Sigmoid colon (tissue), 7 donors: ENCODE data around the gene SLC30A9. TPM values are rescaled to one million over a fixed set of nuclear protein-coding genes. Genes with fewer than 3 reads are reported as not detected.

Experiments used
- DNase-seq: peaks from one replicate; pipeline ENCODE4 v3.0.0-alpha.2; 2019
- H3K27ac ChIP-seq, 4 donors: fragments of 200-600 bp; sonication (generic); one replicate each; pipeline ENCODE4 v1.5.1; 2016 to 2019; ENCODE audit warnings: mild to moderate bottlenecking in 1 of 4
- H3K27me3 ChIP-seq, 3 donors: fragments of 200-600 bp; sonication (generic); one replicate each; pipeline ENCODE4 v1.5.1; 2019; ENCODE audit warnings: mild to moderate bottlenecking in 1 of 3
- H3K36me3 ChIP-seq, 4 donors: fragments of 200-600 bp; sonication (generic); one replicate each; pipeline ENCODE4 v1.5.1; 2016 to 2019
- H3K4me1 ChIP-seq, 4 donors: fragments of 200-600 bp; sonication (generic); one replicate each; pipeline ENCODE4 v1.5.1; 2017 to 2019
- H3K4me3 ChIP-seq, 4 donors: fragments of 200-600 bp; sonication (generic); one replicate each; pipeline ENCODE4 v1.5.1; 2017 to 2019; ENCODE audit warnings: mild to moderate bottlenecking in 2 of 4, moderate library complexity in 1 of 4
- H3K9me3 ChIP-seq, 4 donors: fragments of 200-600 bp in 3 of 4; sonication (generic) in 3 of 4; one replicate each; pipeline versions ENCODE4 v1.5.1 to v1.6.1; 2013 to 2019
- CTCF ChIP-seq, 4 experiments: fragments of 450-650 bp in 3 of 4; fragments of 200-600 bp in 1 of 4; IDR thresholded peaks; one replicate each; pipeline ENCODE4 v1.5.1; 2016 to 2019; ENCODE audit warnings: antibody characterized with exemption in 4 of 4, mild to moderate bottlenecking in 3 of 4, moderate library complexity in 2 of 4
- EP300 ChIP-seq, 4 donors: sonication (generic); formaldehyde crosslinking; IDR thresholded peaks; one replicate each; pipeline ENCODE4 v1.6.1; 2017; ENCODE audit warnings: antibody characterized with exemption in 4 of 4
- POLR2A ChIP-seq, 2 donors: fragments of 450-650 bp; IDR thresholded peaks; one replicate each; pipeline ENCODE4 v1.6.1; 2016; ENCODE audit warnings: antibody characterized with exemption in 2 of 2, mild to moderate bottlenecking in 2 of 2, moderate library complexity in 2 of 2
- POLR2AphosphoS5 ChIP-seq, 4 donors: sonication (generic); formaldehyde crosslinking; IDR thresholded peaks; one replicate each; pipeline ENCODE4 v1.6.1; 2017; ENCODE audit warnings: antibody characterized with exemption in 4 of 4
- WGBS, 2 donors: extraction: QIAGEN DNeasy Blood & Tissue Kit; methylation state at CpG; one replicate each; pipeline ENCODE4 v1.1.7; 2013; 5-methylcytosine and 5-hydroxymethylcytosine counted together
- intact Hi-C: fragments of 100-400 bp; cut with DNase I; formaldehyde crosslinking; loops from one replicate; pipeline ENCODE4 v1.15.1; 2023
- polyA plus RNA-seq, 3 donors: library from polyadenylated mRNA; stranded (reverse); fragments of 200-250 nt; gene quantifications; one replicate each; pipeline ENCODE4 v1.2.3, GENCODE V29; 2013
- total RNA-seq, 4 donors: library from RNA; depleted of rRNA; stranded (reverse); fragments of >200 nt; gene quantifications; one replicate each; pipeline ENCODE4 v1.1.0, GENCODE V29; 2016
- donor health status: healthy with polysubstance abuse.
- donor health status: Bipolar disorder and iron deficiency.
- donor health status: healthy.

Gene SLC30A9
- 10 to 100 TPM; 31.1 to 42.4 (median 40.8) TPM for total RNA-seq
- polyA plus RNA-seq: 10 to 100 TPM; 27.2 to 43.5 (median 29.4) TPM

- Histone ChIP-seq H3K36me3 (no peaks in the 10 kb centered on the region), H3K9me3 (no peaks in the 10 kb centered on the region), H3K27ac (peak within 1 kb of the TSS; percentile 83 to 89 (median 88)), H3K4me3 (peak within 1 kb of the TSS; percentile 74 to 93 (median 88)), H3K4me1 (peaks cover 0 to 29% (median 23%) of the 10 kb centered on the region in 4 donors), H3K27me3 (no peaks in the 10 kb centered on the region)
- TF ChIP-seq POLR2AphosphoS5 (IDR thresholded peaks at IDR 0.05) (peak; percentile 96 to 99 (median 98)), CTCF (IDR thresholded peaks at IDR 0.05) (peak; percentile 21 to 61 (median 40)), POLR2A (IDR thresholded peaks at IDR 0.05) (peak; percentile 65 to 86), EP300 (IDR thresholded peaks at IDR 0.05) (no peak)
- peak; percentile 98 for DNase-seq
- WGBS, 2 donors: 0 to 1% methylated on average over 64 of the region's 64 CpGs
- intact Hi-C loops: loop anchor here (2.0 kb wide), 1 partner anchor 54 kb away; no protein-coding TSS in a partner anchor
Measured at GRCh38 chr4:41990365-41991111, at the start of gene SLC30A9. TSS of gene SLC30A9 (plus strand) at chr4:41990530. CDS start at chr4:41990652, 122 bp downstream.

DNA sequence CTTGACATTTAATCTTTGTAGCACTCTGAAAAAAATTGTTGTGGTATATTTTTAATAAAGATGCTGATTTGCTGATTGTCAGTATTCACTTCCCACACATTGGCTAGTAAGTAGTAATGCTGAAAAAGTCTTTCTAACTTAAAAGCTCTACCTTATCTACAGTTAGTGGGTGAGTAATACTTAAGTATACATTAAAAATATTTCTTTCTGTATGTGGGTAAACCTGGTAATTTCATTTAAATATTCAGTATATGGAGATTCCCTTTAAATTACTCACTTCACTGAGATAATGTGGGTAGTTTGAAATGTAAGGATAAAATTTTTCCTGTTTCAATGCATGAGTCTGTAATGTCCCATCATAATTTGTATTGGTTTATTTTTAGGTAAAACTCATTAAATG lies 49.5 kb upstream of the SLC30A9 start:
- intact Hi-C loops: no loop called here
- Histone ChIP-seq H3K9me3 (no peaks in the 10 kb centered on the region), H3K27ac (no peak overlapping the region)

DNA sequence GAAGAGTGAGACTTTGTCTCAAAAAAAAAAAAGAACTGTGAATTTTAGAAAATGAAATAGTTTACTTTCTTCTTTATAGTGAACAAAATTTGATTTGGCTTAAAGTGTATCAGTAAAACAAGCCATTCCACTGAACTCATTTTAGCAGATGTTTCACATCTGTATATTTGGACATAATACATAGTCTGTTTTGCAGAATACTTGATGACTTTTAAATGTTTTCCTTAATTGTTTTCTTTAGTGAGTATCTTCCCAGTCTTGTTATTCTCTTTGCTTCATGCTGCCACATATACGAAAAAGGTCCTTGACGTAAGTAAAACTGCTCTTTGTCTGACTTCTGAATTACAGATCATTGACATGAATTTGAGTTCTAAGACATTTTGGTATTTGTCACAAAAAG lies 46.8 kb upstream of the SLC30A9 start:
- intact Hi-C loops: no loop called here
- no peak for TF ChIP-seq POLR2A (IDR thresholded peaks at IDR 0.05)
- no peak for TF ChIP-seq EP300 (IDR thresholded peaks at IDR 0.05)
- no peak for TF ChIP-seq POLR2AphosphoS5 (IDR thresholded peaks at IDR 0.05)
- no peak for TF ChIP-seq CTCF (IDR thresholded peaks at IDR 0.05)
- H3K27me3 ChIP-seq: no peaks in the 10 kb centered on the region
- peaks cover 0 to 7% (median 0%) of the 10 kb centered on the region in 4 donors for H3K4me1 ChIP-seq
- H3K27ac ChIP-seq: no peak overlapping the region
- H3K4me3 ChIP-seq: no peak overlapping the region
- WGBS, 2 donors: 91 to 93% methylated on average over 2 of the region's 2 CpGs
- no peaks in the 10 kb centered on the region for H3K9me3 ChIP-seq
- no peak for DNase-seq
- peaks cover 0 to 59% (median 5%) of the 10 kb centered on the region in 4 donors for H3K36me3 ChIP-seq

More for the DNA sequence above, 49.5 kb upstream of the SLC30A9 start:
- Histone ChIP-seq H3K36me3 (peaks cover 0 to 37% (median 5%) of the 10 kb centered on the region in 4 donors), H3K4me1 (peaks cover 0 to 23% (median 15%) of the 10 kb centered on the region in 4 donors), H3K4me3 (no peak overlapping the region), H3K27me3 (no peaks in the 10 kb centered on the region)
- DNase-seq: no peak
- TF ChIP-seq EP300 (IDR thresholded peaks at IDR 0.05) (no peak), POLR2AphosphoS5 (IDR thresholded peaks at IDR 0.05) (no peak), CTCF (IDR thresholded peaks at IDR 0.05) (no peak)

DNA sequence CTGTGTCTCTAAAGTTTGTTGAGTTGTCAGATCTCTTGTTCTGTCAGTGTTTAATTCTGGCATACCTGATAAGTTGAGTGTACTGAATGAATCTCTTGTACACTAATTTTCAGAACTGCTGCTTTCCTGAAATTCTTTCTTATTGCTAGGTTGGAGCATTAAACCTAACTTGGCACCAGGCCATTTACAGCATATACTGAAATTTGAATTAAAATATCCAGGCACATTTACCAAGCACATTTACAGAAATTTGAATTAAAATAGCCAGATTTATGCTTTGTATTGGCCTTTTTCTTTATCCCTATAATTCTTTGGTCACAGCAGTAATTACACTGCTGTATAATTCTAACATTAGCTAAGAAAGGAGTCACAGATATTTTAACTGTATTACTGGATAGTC lies 46.2 kb upstream of the SLC30A9 start:
- DNase-seq: no peak
- Histone ChIP-seq H3K4me1 (peaks cover 0 to 2% (median 0%) of the 10 kb centered on the region in 4 donors), H3K27me3 (no peaks in the 10 kb centered on the region), H3K27ac (no peak overlapping the region), H3K4me3 (no peak overlapping the region), H3K36me3 (peaks cover 0 to 60% (median 5%) of the 10 kb centered on the region in 4 donors), H3K9me3 (no peaks in the 10 kb centered on the region)
- no peak for TF ChIP-seq POLR2A (IDR thresholded peaks at IDR 0.05)
- no peak for TF ChIP-seq POLR2AphosphoS5 (IDR thresholded peaks at IDR 0.05)
- TF ChIP-seq EP300 (IDR thresholded peaks at IDR 0.05): no peak
- no peak for TF ChIP-seq CTCF (IDR thresholded peaks at IDR 0.05)
- intact Hi-C loops: no loop called here
